ENCODE measurements around the gene RAD54L2.

GRCh38 chr3:51508255-51508654, 30.3 kb upstream of the RAD54L2 start:
- TF ChIP-seq ZFX (CRISPR knock-in tag; IDR thresholded peaks at IDR 0.05), result no peak
- no peak for TF ChIP-seq RAD21 (CRISPR knock-in tag; conservative IDR thresholded peaks at IDR 0.05 in 1 of 2, IDR thresholded peaks at IDR 0.05 in 1 of 2)
- no peak for TF ChIP-seq CTCF (IDR thresholded peaks at IDR 0.05 in 2 of 3, conservative IDR thresholded peaks at IDR 0.05 in 1 of 3; ENCODE audit: insufficient read depth in 2 of 3, low read depth in 1 of 3, low read length in 3 of 3)
- TF ChIP-seq MXI1 (IDR thresholded peaks at IDR 0.05; ENCODE audit: low read depth, low read length), result no peak
- no peak for TF ChIP-seq SUPT5H (IDR thresholded peaks at IDR 0.05)
- TF ChIP-seq RERE (CRISPR knock-in tag; IDR thresholded peaks at IDR 0.05; ENCODE audit: borderline replicate concordance), result no peak
- no peak for TF ChIP-seq POLR2A (conservative IDR thresholded peaks at IDR 0.05)
- TF ChIP-seq E2F1 (CRISPR knock-in tag; IDR thresholded peaks at IDR 0.05), result no peak
- no peak for TF ChIP-seq EZH2 (IDR thresholded peaks at IDR 0.05; ENCODE audit: borderline replicate concordance, low read depth, low read length)

Measured in K562 (cell line).